Measurements from ENCODE around the gene ALDH3B1. TPM values are rescaled to one million over a fixed set of nuclear protein-coding genes. Genes with fewer than 3 reads are reported as not detected.

Gene ALDH3B1
- total and polyA plus RNA-seq, 2 of the 4 experiments (the other 2 are of a cell fraction), result 11.8 to 22.8 TPM

- no peak overlapping the region for H3K23ac ChIP-seq (ENCODE audit: low read depth, low read length)
- TF ChIP-seq RCOR1 (IDR thresholded peaks at IDR 0.05; ENCODE audit: insufficient replicate concordance, low read length) (no peak), MAFK (IDR thresholded peaks at IDR 0.05; ENCODE audit: low read depth, low read length) (no peak), POLR2A (IDR thresholded peaks at IDR 0.05; ENCODE audit: low read depth, low read length) (no peak), CHD1 (IDR thresholded peaks at IDR 0.05; ENCODE audit: low read depth, low read length) (no peak), RAD21 (IDR thresholded peaks at IDR 0.05; ENCODE audit: low read length) (no peak), ELK1 (IDR thresholded peaks at IDR 0.05; ENCODE audit: borderline replicate concordance, low read depth, low read length) (no peak), MAZ (IDR thresholded peaks at IDR 0.05; ENCODE audit: borderline replicate concordance, low read depth, low read length) (no peak), RFX5 (IDR thresholded peaks at IDR 0.05; ENCODE audit: low read depth, low read length) (no peak), NFE2L2 (IDR thresholded peaks at IDR 0.05; ENCODE audit: low read depth, low read length) (no peak), CEBPB (IDR thresholded peaks at IDR 0.05; ENCODE audit: low read depth, low read length) (no peak), FOS (IDR thresholded peaks at IDR 0.05; ENCODE audit: low read depth, low read length) (no peak), MXI1 (IDR thresholded peaks at IDR 0.05; ENCODE audit: borderline replicate concordance, low read depth, low read length) (no peak), CTCF (conservative IDR thresholded peaks at IDR 0.05; ENCODE audit: low read depth, low read length) (no peak)
- TF ChIP-seq, protein P1, sequence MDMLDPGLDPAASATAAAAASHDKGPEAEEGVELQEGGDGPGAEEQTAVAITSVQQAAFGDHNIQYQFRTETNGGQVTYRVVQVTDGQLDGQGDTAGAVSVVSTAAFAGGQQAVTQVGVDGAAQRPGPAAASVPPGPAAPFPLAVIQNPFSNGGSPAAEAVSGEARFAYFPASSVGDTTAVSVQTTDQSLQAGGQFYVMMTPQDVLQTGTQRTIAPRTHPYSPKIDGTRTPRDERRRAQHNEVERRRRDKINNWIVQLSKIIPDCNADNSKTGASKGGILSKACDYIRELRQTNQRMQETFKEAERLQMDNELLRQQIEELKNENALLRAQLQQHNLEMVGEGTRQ (IDR thresholded peaks at IDR 0.05; ENCODE audit: low read depth, low read length), result no peak
- H3K9ac ChIP-seq (ENCODE audit: low read depth, low read length), result no peak overlapping the region
- no peaks in the 10 kb centered on the region for H3K27me3 ChIP-seq (ENCODE audit: control insufficient read depth, insufficient read depth, low read length)
- H3K56ac ChIP-seq (ENCODE audit: extremely low read depth, insufficient read depth, low read length), result no peak overlapping the region
- no peak overlapping the region for H4K8ac ChIP-seq (ENCODE audit: low read depth in 2 of 2, low read length in 2 of 2)
- no peak overlapping the region for H3K18ac ChIP-seq (ENCODE audit: low read depth, low read length)
- no peak overlapping the region for H2AK9ac ChIP-seq (replicated peaks; ENCODE audit: low read depth, low read length, poor library complexity)
- no peaks in the 10 kb centered on the region for H3K9me1 ChIP-seq (ENCODE audit: insufficient read depth, low read length)
- intact Hi-C loops (cut with micrococcal nuclease) (no loop called here), dilution Hi-C loops (cut with HindIII; ENCODE audit: low sequenced_read_pairs, unreplicated experiment) (no loop called here), in situ Hi-C loops (cut with MboI; ENCODE audit: low sequenced_read_pairs) (no loop called here)
- no peak overlapping the region for H3K27ac ChIP-seq (ENCODE audit: insufficient read depth, low read length)
- CTCF ChIA-PET, result no interaction called here
- no peak overlapping the region for H2BK15ac ChIP-seq (ENCODE audit: low read depth, low read length)
- H2BK20ac ChIP-seq (ENCODE audit: low read depth, low read length), result no peak overlapping the region
- POLR2A ChIA-PET (ENCODE audit: unreplicated experiment), result no interaction called here
- DNase-seq (no peak), ATAC-seq (ENCODE audit: low read depth) (no peak)
- H3K4me1 ChIP-seq (ENCODE audit: control insufficient read depth, insufficient read depth, low read length), result peaks cover 17% of the 10 kb centered on the region
- no peak overlapping the region for H4K91ac ChIP-seq (ENCODE audit: insufficient read depth, low read depth, low read length)
- WGBS, 2 experiments (ENCODE audit: extremely low coverage in 2 of 2, insufficient read length in 1 of 2), result 86% methylated on average over 22 of the region's 24 CpGs; no CpG with 5 or more reads in 1 of the 2 experiments
- no peak overlapping the region for H3K4ac ChIP-seq (ENCODE audit: low read depth, low read length)
- H2BK120ac ChIP-seq (ENCODE audit: low read depth, low read length), result no peak overlapping the region
- no peaks in the 10 kb centered on the region; the same call in none of the 2 replicates for H4K20me1 ChIP-seq (ENCODE audit: insufficient read depth, low read length)
- H3K4me3 ChIP-seq (ENCODE audit: insufficient read depth, low read depth, low read length), result no peak overlapping the region
- H2AK5ac ChIP-seq (ENCODE audit: low read depth, low read length), result no peak overlapping the region
- H2BK5ac ChIP-seq (ENCODE audit: low read depth, low read length, poor library complexity, severe bottlenecking), result no peak overlapping the region
- peaks cover 43% of the 10 kb centered on the region for H3K36me3 ChIP-seq (ENCODE audit: control insufficient read depth, insufficient read depth, low read length)
- no peaks in the 10 kb centered on the region for H3K9me3 ChIP-seq (ENCODE audit: control insufficient read depth, insufficient read depth, low read length)
- no peak overlapping the region for H2AFZ ChIP-seq (replicated peaks; ENCODE audit: low read length, poor library complexity)
- H3K79me1 ChIP-seq (ENCODE audit: low read depth in 1 of 2, low read length in 2 of 2), result peaks cover 0 to 43% of the 10 kb centered on the region in 2 experiments; a peak in 3 of 4 replicates
- no peak overlapping the region for H4K5ac ChIP-seq (ENCODE audit: low read depth, low read length)
- no peak overlapping the region for H3K4me2 ChIP-seq (ENCODE audit: low read depth, low read length)
- BruUV-seq (replicated peaks), result no TSS peak
- no peak overlapping the region for H3K14ac ChIP-seq (replicated peaks; ENCODE audit: low read depth, low read length)
Observed at GRCh38 chr11:68044145-68044813, 34.2 kb downstream of the ALDH3B1 start.

All from IMR-90 (cell line).